Measurements from ENCODE around the gene UBE2L3.
"Not testable (repeated sequence)": the region's sequence is repeated elsewhere in the genome, so short reads cannot be mapped to it uniquely, and the experiment has no call there.

Gene UBE2L3

DNA sequence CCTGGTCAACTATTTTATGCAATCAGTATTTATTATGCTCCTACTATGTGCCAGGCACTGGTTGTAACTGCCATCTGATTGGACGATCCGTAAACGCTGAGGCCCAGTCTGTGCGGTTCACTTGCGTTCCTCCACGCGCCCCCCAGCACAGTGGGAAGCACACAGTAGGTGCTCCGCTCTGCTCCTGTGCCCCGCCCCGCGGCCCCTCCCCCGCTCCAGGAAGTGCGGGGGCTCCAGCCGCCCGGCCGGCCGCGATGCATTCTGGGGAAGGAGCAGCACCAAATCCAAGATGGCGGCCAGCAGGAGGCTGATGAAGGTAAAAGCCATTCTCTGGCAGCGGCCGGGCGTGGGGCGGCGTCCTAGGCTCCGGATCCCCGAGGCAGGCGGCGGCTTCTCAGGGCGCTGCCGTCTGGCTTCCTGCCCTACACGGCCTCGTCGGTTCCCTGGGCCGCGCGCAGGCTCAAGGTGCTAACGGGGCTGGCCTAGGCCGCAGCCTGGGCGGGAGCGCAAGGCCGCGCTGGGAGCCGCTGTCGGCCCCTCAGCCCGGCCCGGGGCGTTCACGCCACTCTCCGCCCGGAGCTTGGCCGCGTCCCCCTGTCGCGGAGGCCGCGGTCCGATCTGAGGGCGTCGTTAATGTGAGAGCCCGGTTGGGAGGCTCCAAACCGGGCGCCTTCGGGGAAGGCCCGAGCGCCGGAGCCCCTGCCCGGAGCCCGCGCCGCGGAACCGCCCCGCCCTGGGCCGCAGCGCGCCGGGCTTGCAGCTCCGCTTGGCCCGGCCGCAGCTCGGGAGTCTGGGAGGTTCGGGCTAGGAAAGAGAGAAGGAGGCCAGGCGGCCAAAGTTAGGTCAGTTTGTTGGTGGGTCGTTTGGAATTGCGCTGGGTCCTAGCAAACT lies at the start of gene UBE2L3:
TSS of gene UBE2L3 (plus strand) at position 259 of the 891 bp plus-strand sequence. CDS start at position 290, 31 bp downstream.
- peak; percentile 84 for DNase-seq

- not testable (repeated sequence) for DNase-seq
Measured at GRCh38 chr22:21526705-21527500, 40.6 kb upstream of the UBE2L3 start.

DNA sequence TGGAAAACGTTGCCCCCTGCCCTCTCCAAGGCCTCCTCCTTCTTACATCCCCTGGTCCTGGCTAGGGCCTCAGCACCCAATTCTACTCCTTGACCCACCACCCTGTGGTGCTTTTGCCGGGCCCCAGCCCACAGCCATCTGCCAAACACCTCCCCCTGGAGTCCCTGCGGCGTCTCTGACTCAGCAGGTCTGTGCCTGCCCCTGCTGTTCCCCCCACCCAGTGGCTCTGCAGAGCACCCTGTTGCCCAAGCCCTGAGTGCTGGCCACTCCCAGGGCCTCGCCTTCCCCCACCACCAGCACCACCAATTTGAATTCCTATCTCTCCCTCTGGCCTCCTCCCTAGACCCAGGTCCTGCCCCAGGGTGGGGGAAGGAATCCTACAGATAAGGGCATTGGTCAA lies 36.0 kb upstream of the UBE2L3 start:
- DNase-seq: not testable (repeated sequence)

- DNase-seq: not testable (repeated sequence)
Measured at GRCh38 chr22:21532863-21533648, 34.5 kb upstream of the UBE2L3 start.

DNA sequence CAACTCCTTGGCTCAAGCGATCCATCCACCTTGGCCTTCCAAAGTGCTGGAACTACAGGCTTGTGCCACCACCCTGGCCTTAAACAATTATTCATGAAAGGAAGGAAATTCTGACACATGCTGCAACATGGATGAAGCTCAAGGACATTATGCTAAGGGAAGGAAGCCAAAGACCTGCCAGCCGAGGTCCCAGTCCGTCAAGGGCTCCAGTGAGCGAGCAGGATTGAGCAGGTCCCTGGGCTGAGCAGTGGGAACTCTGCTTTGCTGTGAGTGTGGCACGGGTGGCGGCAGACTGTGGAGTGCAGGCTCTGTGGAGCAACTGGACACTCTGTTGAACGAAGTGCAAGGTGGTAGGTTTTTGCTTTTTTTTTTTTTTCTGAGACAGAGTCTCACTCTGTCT lies 27.7 kb upstream of the UBE2L3 start:
- DNase-seq: not testable (repeated sequence)

GRCh38 chr22:21544432-21545322 lies 22.8 kb upstream of the UBE2L3 start:
- not testable (repeated sequence) for DNase-seq

DNA sequence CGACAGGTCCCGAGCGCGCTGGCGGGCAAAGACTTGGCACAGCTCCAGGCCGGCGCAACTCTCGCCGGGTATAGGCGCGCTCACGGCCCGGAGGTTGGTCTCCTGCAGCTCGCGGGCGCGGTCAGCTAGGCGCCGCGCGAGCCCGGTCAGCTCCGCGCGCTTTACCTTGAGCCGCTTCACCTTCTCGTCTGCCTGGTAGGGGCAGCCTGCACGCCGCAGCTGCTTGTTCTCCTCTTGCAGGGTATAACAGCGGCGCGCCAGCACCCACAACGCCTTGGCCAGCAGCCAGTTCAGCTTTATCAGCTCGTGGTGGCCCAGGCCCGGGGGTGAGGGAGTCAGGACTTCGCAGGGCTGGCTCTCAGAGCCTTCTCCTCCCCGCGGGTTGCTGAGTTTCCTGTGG lies 18.0 kb upstream of the UBE2L3 start:
- DNase-seq: not testable (repeated sequence)

GRCh38 chr22:21550008-21550677 lies 17.4 kb upstream of the UBE2L3 start:
- not testable (repeated sequence) for DNase-seq

DNA sequence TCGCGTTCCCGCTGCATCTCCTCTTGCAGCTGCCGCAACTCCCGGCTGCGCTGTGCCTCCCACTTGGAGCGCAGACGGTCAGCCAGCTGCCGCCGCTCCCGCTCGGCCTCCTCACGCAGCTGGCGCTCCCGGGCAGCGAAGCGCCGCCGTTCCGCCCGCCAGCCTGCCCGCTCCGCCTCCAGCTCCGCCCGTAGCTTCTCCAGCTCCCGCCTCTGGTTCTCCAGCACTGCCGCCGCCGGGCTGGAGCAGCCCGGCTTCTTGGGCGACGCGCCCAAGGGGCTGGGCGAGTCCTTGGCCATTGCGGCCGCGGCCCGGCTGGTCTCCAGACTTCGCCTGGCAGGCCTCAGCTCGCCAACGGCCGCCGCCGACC lies 16.9 kb upstream of the UBE2L3 start:
- DNase-seq: not testable (repeated sequence)

DNA sequence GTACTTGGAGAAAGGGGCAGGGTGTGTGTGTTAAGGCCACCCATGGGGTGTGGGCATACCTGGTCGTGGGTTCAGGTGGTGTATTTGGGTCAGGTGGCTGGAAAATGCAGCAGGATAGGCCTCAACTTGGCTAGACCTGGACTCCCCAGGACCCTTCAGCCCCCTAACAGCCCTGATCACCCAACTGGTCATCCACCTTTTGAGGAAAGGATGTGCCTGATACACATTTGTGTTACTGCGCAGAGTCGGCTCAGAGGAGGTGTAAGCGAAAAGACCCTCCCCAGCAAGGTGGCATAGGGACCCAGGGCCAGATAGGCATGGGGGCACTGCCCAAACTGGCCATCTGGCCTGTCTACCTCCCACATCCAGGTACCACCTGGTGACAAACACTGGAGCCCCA lies 16.2 kb upstream of the UBE2L3 start, which contains the start of gene RIMBP3C:
TSS of gene RIMBP3C (minus strand) at position 101 of the 400 bp plus-strand sequence. CDS start 485 bp downstream, outside the sequence.
- not testable (repeated sequence) for DNase-seq

DNA sequence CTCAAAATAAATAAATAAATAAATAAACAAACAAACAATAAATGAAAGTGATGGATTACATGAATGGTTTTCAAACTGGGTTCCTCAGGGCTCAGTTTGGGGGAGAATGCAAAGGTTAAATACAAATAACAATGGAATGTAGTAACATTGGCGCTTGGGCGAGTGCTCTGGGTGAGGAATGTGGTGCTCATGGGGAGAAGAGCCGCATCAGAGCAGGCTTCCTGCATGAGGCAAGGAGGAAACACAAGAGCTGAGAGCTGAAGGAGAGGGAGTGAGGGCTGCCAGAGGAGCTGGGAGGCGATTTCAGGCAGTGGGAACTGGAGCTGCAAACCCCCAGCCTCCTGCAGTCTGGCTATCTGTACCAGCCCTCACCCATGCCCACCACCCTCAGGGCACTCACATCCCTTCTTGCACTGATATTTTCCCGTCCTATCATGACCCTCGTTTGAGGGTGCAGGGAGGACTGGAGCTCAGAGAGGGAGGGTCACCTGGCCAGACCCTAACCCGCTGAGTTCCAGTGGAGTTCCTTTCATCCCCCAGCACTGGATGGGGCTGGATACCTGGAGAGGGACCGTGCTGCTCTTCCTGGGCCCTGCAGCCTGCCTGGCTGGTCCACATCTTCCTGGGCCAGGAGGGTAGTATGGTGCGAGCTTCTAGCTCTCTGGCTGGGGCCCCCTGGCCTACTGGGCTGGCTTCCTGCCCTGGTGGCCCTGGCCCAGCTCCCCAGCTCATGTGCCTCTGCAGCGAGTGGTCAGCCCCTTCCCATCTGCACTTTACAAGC lies 8.0 kb upstream of the UBE2L3 start:
- not testable (repeated sequence) for DNase-seq

DNA sequence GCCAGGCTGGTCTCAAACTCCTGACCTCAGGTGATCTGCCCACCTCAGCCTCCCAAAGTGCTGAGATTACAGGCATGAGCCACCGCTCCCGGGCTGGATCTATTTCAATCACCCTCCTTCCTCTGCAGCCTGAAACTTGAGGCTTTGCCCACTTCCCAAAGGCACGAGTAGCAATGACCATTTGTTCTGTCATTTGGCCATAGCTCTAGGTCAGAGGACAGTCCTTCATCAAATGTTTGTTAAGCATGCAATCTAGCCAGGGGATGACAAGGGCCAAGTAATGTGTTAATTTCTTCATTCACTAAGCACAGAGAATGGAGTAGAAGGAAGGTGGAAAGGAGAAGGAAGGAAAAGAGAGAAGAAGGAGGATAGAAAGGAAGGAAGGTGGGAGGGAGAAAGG lies 6.9 kb upstream of the UBE2L3 start:
- DNase-seq: not testable (repeated sequence)

GRCh38 chr22:21563912-21564311 lies 3.6 kb upstream of the UBE2L3 start:
- no peak for DNase-seq

GRCh38 chr22:21564411-21564810 lies 3.1 kb upstream of the UBE2L3 start:
- no peak for DNase-seq

- peak; percentile 14 for DNase-seq
Measured at GRCh38 chr22:21568347-21569075, 997 bp downstream of the UBE2L3 start.

- DNase-seq: not testable (repeated sequence)
Measured at GRCh38 chr22:21569076-21569427, 1.5 kb downstream of the UBE2L3 start.

- no peak for DNase-seq
Measured at GRCh38 chr22:21569459-21570170, 2.1 kb downstream of the UBE2L3 start.

DNA sequence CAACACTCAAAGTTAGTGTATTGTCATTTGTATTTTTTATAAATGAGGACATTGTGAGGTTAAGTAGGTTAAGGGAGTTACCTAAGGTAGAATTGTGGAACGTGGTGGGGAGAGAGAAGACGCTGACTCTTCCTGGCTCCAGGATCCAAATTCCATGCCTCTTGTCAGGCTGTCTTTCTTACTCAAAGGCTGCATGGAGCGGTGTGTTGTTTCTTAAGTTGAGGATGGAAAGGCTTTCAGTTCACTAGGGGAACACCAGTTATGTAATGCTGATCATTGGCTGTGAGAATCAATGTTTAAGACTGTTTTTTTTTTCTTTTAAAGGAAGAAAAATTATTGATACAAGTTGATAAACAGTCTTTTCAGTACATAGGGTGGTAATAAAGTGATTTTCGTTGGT lies 2.9 kb downstream of the UBE2L3 start:
- no peak for DNase-seq

- no peak for DNase-seq
Measured at GRCh38 chr22:21571679-21572078, 4.2 kb downstream of the UBE2L3 start.

All from stimulated activated CD4-positive, alpha-beta T cell treated with anti-CD3 and anti-CD28 coated beads, Interleukin-1b, Interleukin-23, amount 100 ng/mL, for 48 hours (primary cell).